Measurements from ENCODE around the gene TTC3. TPM values are rescaled to one million over a fixed set of nuclear protein-coding genes. Genes with fewer than 3 reads are reported as not detected.

The TTC3 gene
- total and polyA plus RNA-seq, 7 donors = 6.5 to 50.3 (median 25.7) TPM

GRCh38 chr21:37172646-37173045, 99.6 kb downstream of the TTC3 start:
- no peak for ATAC-seq
- no peak overlapping the region for H3K27ac ChIP-seq
- no peak for TF ChIP-seq CTCF (IDR thresholded peaks at IDR 0.05)
- H3K4me1 ChIP-seq = no peaks in the 10 kb centered on the region
- no peak for DNase-seq
- no peak overlapping the region for H3K4me3 ChIP-seq
- no peaks in the 10 kb centered on the region for H3K27me3 ChIP-seq (ENCODE audit: insufficient read depth in 3 of 3, low read length in 2 of 3)
- H3K36me3 ChIP-seq (ENCODE audit: insufficient read depth in 1 of 2, low read depth in 1 of 2) = peaks cover 10 to 49% of the 10 kb centered on the region in 2 donors
- intact Hi-C loops (cut with DNase I) = loop anchor here in 1 of 2 donors (5.0 to 10.0 kb wide), 2 partner anchors 35 to 472 kb away; no protein-coding TSS in a partner anchor
- 76 to 83% (median 82%) methylated on average over 3 of the region's 3 CpGs for WGBS, 3 donors
- H3K9me3 ChIP-seq = no peaks in the 10 kb centered on the region

GRCh38 chr21:37176716-37177115, 103.7 kb downstream of the TTC3 start:
- Histone ChIP-seq H3K27ac (peak overlapping the region; percentile 14), H3K27me3 (ENCODE audit: insufficient read depth in 3 of 3, low read length in 2 of 3) (no peaks in the 10 kb centered on the region), H3K4me3 (no peak overlapping the region), H3K9me3 (no peaks in the 10 kb centered on the region), H3K36me3 (ENCODE audit: insufficient read depth in 1 of 2, low read depth in 1 of 2) (peaks cover 12 to 64% of the 10 kb centered on the region in 2 donors), H3K4me1 (peaks cover 6% of the 10 kb centered on the region)
- WGBS, 3 donors = 79 to 87% (median 84%) methylated on average over 5 of the region's 5 CpGs
- no peak for TF ChIP-seq CTCF (IDR thresholded peaks at IDR 0.05)
- intact Hi-C loops (cut with DNase I) = loop anchor here in 1 of 2 donors (10.0 kb wide), 1 partner anchor 468 kb away; no protein-coding TSS in a partner anchor
- no peak for DNase-seq
- ATAC-seq = peak in 1 of 4 donors; percentile 25

- no peaks in the 10 kb centered on the region for H3K27me3 ChIP-seq (ENCODE audit: insufficient read depth in 3 of 3, low read length in 2 of 3)
- H3K27ac ChIP-seq = peak overlapping the region; percentile 89
- peak; percentile 92 to 95 (median 94) for ATAC-seq
Observed at GRCh38 chr21:37181059-37181458, 108.0 kb downstream of the TTC3 start.

GRCh38 chr21:37182222-37182621, 109.2 kb downstream of the TTC3 start:
- no peak for TF ChIP-seq CTCF (IDR thresholded peaks at IDR 0.05)
- WGBS, 3 donors = 70 to 87% (median 78%) methylated on average over 6 of the region's 6 CpGs
- Histone ChIP-seq H3K27ac (peak overlapping the region; percentile 89), H3K9me3 (no peaks in the 10 kb centered on the region), H3K4me1 (peaks cover 7% of the 10 kb centered on the region), H3K36me3 (ENCODE audit: insufficient read depth in 1 of 2, low read depth in 1 of 2) (peaks cover 2 to 38% of the 10 kb centered on the region in 2 donors), H3K27me3 (ENCODE audit: insufficient read depth in 3 of 3, low read length in 2 of 3) (no peaks in the 10 kb centered on the region), H3K4me3 (no peak overlapping the region)
- intact Hi-C loops (cut with DNase I) = loop anchor here in 1 of 2 donors (10.0 kb wide), 1 partner anchor 283 kb away; no protein-coding TSS in a partner anchor
- DNase-seq (no peak), ATAC-seq (no peak)

More at GRCh38 chr21:37181059-37181458, 108.0 kb downstream of the TTC3 start:
- Histone ChIP-seq H3K4me1 (peaks cover 7% of the 10 kb centered on the region), H3K9me3 (no peaks in the 10 kb centered on the region), H3K4me3 (no peak overlapping the region), H3K36me3 (ENCODE audit: insufficient read depth in 1 of 2, low read depth in 1 of 2) (peaks cover 2 to 38% of the 10 kb centered on the region in 2 donors)
- 30 to 49% (median 39%) methylated on average over 3 of the region's 3 CpGs for WGBS, 3 donors
- intact Hi-C loops (cut with DNase I) = loop anchor here in 1 of 2 donors (10.0 kb wide), 1 partner anchor 284 kb away; no protein-coding TSS in a partner anchor
- peak in 1 of 2 donors; percentile 56 for DNase-seq
- TF ChIP-seq CTCF (IDR thresholded peaks at IDR 0.05) = no peak

- WGBS, 3 donors = 95 to 98% (median 97%) methylated on average over 3 of the region's 3 CpGs
- peaks cover 7% of the 10 kb centered on the region for H3K4me1 ChIP-seq
- peaks cover 4 to 42% of the 10 kb centered on the region in 2 donors for H3K36me3 ChIP-seq (ENCODE audit: insufficient read depth in 1 of 2, low read depth in 1 of 2)
- H3K27ac ChIP-seq = no peak overlapping the region
- DNase-seq (no peak), ATAC-seq (no peak)
- H3K4me3 ChIP-seq = no peak overlapping the region
- no peak for TF ChIP-seq CTCF (IDR thresholded peaks at IDR 0.05)
- H3K27me3 ChIP-seq (ENCODE audit: insufficient read depth in 3 of 3, low read length in 2 of 3) = no peaks in the 10 kb centered on the region
- no peaks in the 10 kb centered on the region for H3K9me3 ChIP-seq
- intact Hi-C loops (cut with DNase I) = loop anchor here in 1 of 2 donors (10.0 kb wide), 1 partner anchor 281 kb away; no protein-coding TSS in a partner anchor
Observed at GRCh38 chr21:37183749-37184148, 110.7 kb downstream of the TTC3 start.

Data from psoas muscle (tissue), 8 donors.